RWPE1 (cell line): ENCODE results near the gene DNAH10.
A peak's percentile ranks its signal among the peaks of the same experiment; 100 is the strongest.

ENCODE experiments used
- CTCF ChIA-PET: fragments of 350-600 bp; sonication (Branson Sonifier 250); formaldehyde crosslinking; extraction: SDS; loops from one replicate; lab custom pipeline; 2021; lab: Yijun Ruan, JAX
- POLR2A ChIA-PET: fragments of 400-600 bp; formaldehyde crosslinking; extraction: SDS; loops from one replicate; lab custom pipeline; 2020; ENCODE audit warnings: antibody characterized with exemption; ENCODE audit not compliant: low non-redundant PET; lab: Yijun Ruan, JAX
- DNase-seq: peaks from one replicate; pipeline ENCODE4 v3.0.0; 2012; ENCODE audit warnings: low spot score
- H3K27ac ChIP-seq: fragments of 450-650 bp; 2 replicates; pipeline ENCODE4 v1.5.1; 2017
- TF ChIP-seq, protein P1 (sequence below): fragments of 450-650 bp; conservative IDR thresholded peaks from 2 replicates; pipeline ENCODE4 v1.5.1; 2017; ENCODE audit warnings: low read depth, mild to moderate bottlenecking

Gene DNAH10

DNA sequence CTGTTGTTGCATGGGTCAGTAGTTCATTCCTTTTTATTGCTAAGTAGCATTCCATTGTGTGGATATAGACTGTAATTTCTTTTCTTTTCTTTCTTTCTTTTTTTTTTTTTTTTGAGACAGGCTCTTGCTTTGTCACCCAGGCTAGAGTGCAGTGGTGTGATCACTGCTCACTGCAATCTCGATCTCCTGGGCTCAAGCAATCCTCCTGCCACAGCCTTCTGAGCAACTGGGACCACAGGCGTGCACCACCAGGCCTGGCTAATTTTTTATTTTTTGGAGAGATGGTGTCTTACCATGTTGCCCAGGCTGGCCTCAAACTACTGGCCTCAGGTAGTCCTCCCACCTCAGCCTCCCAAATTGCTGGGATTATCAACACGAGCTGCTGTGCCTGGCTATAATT lies 44.8 kb upstream of the DNAH10 start:
- TF ChIP-seq, protein P1, sequence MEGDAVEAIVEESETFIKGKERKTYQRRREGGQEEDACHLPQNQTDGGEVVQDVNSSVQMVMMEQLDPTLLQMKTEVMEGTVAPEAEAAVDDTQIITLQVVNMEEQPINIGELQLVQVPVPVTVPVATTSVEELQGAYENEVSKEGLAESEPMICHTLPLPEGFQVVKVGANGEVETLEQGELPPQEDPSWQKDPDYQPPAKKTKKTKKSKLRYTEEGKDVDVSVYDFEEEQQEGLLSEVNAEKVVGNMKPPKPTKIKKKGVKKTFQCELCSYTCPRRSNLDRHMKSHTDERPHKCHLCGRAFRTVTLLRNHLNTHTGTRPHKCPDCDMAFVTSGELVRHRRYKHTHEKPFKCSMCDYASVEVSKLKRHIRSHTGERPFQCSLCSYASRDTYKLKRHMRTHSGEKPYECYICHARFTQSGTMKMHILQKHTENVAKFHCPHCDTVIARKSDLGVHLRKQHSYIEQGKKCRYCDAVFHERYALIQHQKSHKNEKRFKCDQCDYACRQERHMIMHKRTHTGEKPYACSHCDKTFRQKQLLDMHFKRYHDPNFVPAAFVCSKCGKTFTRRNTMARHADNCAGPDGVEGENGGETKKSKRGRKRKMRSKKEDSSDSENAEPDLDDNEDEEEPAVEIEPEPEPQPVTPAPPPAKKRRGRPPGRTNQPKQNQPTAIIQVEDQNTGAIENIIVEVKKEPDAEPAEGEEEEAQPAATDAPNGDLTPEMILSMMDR: no peak
- H3K27ac ChIP-seq: no peak overlapping the region
- ChIA-PET POLR2A (interaction anchor here (0.7 kb wide), 1 partner anchor 9 kb away, joined by 5 read pairs; no protein-coding TSS in a partner anchor), CTCF (interaction anchor here (0.6 kb wide), 1 partner anchor 9 kb away, joined by 5 read pairs; no protein-coding TSS in a partner anchor)
- no peak for DNase-seq

DNA sequence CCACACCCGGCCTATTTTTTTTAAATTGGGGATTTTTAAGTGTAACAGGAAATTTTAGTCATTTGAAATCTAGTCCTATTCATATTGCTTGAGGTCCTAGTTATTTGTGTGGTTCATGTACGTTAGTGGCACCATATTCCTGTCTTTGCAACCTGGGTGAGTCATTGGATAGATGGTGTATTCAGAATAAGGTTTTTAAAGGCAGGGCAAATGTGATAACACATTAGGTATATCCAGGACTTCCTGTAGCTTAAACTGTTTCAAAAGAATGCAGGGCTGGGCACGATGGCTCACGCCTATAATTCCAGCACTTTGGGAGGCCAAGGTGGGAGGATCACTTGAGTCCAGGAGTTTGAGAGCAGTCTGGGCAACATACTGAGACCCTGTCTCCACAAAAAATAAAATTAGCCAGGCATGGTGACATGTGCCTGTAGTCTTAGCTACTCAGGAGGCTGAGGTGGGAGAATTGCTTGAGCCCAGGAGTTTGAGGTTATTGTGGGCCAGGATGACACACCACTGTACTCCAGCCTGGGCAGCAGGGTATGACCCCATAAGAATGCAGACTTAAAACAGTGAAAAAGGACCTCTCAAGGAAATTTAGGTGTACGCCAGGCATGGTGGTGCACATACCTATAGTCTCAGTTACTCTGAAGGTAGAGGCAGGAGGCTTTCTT lies 41.8 kb upstream of the DNAH10 start:
- POLR2A ChIA-PET: no interaction called here
- TF ChIP-seq, protein P1: no peak
- CTCF ChIA-PET: interaction anchor here (0.6 kb wide), 1 partner anchor 34 kb away, joined by 4 read pairs; no protein-coding TSS in a partner anchor
- DNase-seq: no peak
- peak overlapping the region; percentile 51; the same call in 1 of the 2 replicates for H3K27ac ChIP-seq

- CTCF ChIA-PET: no interaction called here
- no peak for DNase-seq
- H3K27ac ChIP-seq: no peak overlapping the region
- TF ChIP-seq, protein P1: no peak
- POLR2A ChIA-PET: no interaction called here
Measured at GRCh38 chr12:123721245-123721644, 40.9 kb upstream of the DNAH10 start.

DNA sequence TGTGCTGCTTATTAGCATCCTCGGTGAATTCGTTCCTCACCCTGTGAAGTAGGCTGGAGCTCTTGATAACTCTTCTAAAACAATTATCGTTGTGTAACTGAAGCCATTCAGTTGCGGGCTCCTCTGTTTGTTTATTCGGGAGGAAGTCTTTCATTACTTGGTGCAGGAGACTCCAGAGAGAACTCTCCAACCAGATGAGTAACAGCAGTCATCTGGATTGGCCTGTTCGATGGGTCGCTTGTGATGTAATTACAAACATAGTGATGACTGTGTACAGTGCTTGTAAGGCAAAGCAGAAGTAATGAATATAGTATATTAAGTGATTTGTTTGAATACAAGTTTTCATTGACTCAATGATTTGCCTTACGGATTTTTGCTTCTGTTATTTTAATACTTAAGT lies 39.1 kb upstream of the DNAH10 start:
- no peak for DNase-seq
- TF ChIP-seq, protein P1: no peak
- ChIA-PET POLR2A (no interaction called here), CTCF (no interaction called here)
- H3K27ac ChIP-seq: no peak overlapping the region

DNA sequence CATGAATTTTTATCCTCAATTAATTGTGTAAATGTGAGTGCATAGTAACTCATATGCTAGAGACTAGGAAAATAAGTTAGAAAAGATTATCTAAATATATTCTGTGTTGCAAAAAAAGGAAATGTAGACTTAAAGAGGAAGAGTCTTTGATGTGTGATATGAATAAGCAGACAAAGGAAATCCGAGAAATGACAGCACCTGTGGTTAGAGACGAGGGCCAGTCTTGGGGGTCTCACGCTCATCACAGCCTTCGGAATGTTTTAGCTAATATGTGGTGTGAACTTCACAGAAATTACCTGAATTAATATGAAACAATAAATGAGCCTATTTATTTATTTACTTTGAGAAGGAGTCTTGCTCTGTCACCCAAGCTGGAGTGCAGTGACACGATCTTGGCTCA lies 38.3 kb upstream of the DNAH10 start:
- ChIA-PET POLR2A (no interaction called here), CTCF (no interaction called here)
- H3K27ac ChIP-seq: no peak overlapping the region
- DNase-seq: no peak
- TF ChIP-seq, protein P1: no peak

DNA sequence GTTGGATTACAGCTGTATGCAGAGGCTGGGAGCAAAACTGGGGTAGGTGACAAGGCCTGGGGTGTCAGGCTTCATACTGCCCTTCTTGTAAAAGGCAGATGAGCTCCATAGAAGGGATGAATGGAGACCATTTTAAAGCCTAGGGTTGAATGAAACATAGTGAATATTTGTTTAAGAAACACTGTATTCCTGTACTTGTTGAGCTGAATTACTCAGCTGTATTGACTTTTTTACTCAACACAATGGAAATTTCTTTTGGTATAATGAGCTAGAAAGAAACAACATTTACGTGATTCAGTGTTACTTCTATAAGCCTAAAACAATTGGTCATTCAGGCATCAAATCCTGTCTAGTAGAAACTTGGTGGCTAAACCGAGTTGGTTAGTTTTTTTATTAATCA lies 35.9 kb upstream of the DNAH10 start:
- no peak overlapping the region for H3K27ac ChIP-seq
- ChIA-PET POLR2A (interaction anchor here (0.5 to 0.6 kb wide), 3 partner anchors 9 to 139 kb away, joined by 4 to 5 read pairs (median 5); no protein-coding TSS in a partner anchor), CTCF (no interaction called here)
- TF ChIP-seq, protein P1: no peak
- no peak for DNase-seq
